ENCODE data around the gene ABCA13.

- TF ChIP-seq POLR2A (IDR thresholded peaks at IDR 0.05) = no peak
- TF ChIP-seq CTCF (IDR thresholded peaks at IDR 0.05) = no peak
- no peak for TF ChIP-seq EP300 (IDR thresholded peaks at IDR 0.05)
- no peak for TF ChIP-seq POLR2AphosphoS5 (IDR thresholded peaks at IDR 0.05)
Observed at GRCh38 chr7:48497521-48497920, 326.3 kb downstream of the ABCA13 start.

Measured in gastroesophageal sphincter (tissue), 3 donors.